ENCODE measurements around the gene IVD.

Gene IVD

DNA sequence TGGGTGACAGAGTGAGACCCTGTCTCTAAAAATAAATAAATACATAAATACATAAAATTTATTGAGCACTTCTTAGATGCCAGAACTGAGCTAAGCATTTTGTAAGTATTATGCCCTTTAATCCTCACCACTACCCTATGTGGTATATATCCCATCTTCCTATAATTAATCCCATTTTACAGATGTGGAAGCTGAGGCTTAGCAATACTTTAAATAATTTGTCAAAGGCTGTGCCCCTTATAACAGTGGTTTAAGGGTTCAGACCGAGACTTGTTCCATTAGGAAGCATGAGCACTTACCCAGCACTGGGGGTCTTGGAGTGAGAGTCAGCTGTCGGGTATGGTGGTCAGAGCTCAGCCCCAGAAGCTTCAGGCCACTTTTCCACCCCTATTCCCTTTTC is 57.7 kb downstream of the IVD start:
- no peak overlapping the region for H3K4me3 ChIP-seq (ENCODE audit: control insufficient read depth, low read depth, low read length)
- DNase-seq (ENCODE audit: low read depth) = no peak
- TF ChIP-seq, protein P1, sequence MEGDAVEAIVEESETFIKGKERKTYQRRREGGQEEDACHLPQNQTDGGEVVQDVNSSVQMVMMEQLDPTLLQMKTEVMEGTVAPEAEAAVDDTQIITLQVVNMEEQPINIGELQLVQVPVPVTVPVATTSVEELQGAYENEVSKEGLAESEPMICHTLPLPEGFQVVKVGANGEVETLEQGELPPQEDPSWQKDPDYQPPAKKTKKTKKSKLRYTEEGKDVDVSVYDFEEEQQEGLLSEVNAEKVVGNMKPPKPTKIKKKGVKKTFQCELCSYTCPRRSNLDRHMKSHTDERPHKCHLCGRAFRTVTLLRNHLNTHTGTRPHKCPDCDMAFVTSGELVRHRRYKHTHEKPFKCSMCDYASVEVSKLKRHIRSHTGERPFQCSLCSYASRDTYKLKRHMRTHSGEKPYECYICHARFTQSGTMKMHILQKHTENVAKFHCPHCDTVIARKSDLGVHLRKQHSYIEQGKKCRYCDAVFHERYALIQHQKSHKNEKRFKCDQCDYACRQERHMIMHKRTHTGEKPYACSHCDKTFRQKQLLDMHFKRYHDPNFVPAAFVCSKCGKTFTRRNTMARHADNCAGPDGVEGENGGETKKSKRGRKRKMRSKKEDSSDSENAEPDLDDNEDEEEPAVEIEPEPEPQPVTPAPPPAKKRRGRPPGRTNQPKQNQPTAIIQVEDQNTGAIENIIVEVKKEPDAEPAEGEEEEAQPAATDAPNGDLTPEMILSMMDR (conservative IDR thresholded peaks at IDR 0.05; ENCODE audit: control insufficient read depth, insufficient read depth, low read depth, low read length) = no peak

DNA sequence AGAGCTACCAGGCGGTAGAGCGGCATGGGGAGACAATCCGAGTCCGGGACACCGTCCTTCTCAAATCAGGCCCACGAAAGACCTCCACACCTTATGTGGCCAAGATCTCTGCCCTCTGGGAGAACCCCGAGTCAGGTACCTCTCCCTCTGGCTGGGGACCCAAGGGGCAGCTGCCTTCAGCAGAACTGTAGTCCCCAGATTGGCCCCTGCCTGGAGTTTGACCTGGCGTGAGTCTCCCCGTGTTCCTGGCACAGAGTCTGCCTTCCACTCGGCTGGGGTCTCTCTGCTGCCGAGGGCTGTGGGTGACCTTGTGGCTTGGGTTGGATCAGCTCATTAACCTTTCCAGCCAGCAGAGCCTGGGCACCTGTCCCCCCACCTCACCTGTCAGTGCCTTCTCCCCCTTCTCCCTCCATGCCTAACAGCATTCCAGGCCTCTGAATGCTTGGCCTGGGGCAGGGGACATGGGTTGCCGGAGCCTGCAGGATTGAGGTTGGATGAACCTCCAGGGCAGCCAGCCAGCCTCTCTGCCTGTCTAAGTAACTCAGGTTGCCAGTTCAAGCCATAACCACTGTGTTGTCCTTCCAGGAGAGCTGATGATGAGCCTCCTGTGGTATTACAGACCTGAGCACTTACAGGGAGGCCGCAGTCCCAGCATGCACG is 58.4 kb downstream of the IVD start:
- TF ChIP-seq, protein P1 (conservative IDR thresholded peaks at IDR 0.05; ENCODE audit: control insufficient read depth, insufficient read depth, low read depth, low read length) = no peak
- H3K4me3 ChIP-seq (ENCODE audit: control insufficient read depth, low read depth, low read length) = no peak overlapping the region
- DNase-seq (ENCODE audit: low read depth) = no peak

DNA sequence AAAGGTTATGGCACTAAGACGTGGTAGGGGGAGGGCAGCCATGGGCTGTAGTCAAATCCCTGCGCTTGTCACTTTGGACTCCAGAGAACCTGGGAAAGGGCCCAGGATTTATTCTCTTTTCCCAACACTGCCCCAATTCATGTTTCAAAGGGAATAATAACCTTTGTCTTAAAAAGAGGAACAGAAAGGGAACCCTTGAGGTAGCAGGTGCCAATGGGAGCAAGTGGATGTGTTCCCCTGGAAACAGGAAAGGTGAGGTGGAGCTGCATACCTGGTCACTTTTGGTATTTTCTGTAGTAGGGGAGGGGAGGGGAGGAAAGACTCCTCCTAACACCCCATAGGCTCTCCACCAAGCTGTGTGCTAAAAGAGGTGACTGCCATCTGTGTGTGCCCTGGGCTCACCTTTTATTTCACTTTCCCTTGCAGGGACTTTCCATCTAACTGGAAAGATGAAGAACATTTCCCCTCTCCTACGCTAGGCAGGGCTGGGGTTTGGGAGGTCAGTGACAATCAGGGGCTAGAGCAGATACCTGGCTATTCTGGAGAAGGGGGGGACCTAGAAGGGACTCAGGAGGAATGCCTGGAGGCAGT is 59.1 kb downstream of the IVD start:
- TF ChIP-seq, protein P1 (conservative IDR thresholded peaks at IDR 0.05; ENCODE audit: control insufficient read depth, insufficient read depth, low read depth, low read length) = no peak
- H3K4me3 ChIP-seq (ENCODE audit: control insufficient read depth, low read depth, low read length) = no peak overlapping the region
- no peak for DNase-seq (ENCODE audit: low read depth)

DNA sequence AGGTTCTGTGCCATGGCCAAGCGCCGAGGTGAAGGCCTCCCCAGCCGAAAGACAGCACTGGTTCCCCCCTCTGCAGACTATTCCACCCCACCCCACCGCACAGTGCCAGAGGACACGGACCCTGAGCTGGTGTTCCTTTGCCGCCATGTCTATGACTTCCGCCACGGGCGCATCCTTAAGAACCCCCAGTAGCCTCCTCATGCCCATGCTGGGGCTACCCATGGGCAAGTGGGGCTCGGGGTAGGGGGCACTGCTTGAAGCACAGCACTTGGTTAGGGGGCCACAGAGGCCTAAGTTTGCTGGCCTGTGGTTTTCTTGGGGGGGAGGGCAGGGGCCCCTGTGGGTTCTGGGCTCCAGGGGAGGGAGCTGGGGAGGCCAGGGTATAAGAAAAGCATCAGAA is 60.3 kb downstream of the IVD start:
- TF ChIP-seq, protein P1 (conservative IDR thresholded peaks at IDR 0.05; ENCODE audit: control insufficient read depth, insufficient read depth, low read depth, low read length) = no peak
- H3K4me3 ChIP-seq (ENCODE audit: control insufficient read depth, low read depth, low read length) = no peak overlapping the region
- DNase-seq (ENCODE audit: low read depth) = no peak

DNA sequence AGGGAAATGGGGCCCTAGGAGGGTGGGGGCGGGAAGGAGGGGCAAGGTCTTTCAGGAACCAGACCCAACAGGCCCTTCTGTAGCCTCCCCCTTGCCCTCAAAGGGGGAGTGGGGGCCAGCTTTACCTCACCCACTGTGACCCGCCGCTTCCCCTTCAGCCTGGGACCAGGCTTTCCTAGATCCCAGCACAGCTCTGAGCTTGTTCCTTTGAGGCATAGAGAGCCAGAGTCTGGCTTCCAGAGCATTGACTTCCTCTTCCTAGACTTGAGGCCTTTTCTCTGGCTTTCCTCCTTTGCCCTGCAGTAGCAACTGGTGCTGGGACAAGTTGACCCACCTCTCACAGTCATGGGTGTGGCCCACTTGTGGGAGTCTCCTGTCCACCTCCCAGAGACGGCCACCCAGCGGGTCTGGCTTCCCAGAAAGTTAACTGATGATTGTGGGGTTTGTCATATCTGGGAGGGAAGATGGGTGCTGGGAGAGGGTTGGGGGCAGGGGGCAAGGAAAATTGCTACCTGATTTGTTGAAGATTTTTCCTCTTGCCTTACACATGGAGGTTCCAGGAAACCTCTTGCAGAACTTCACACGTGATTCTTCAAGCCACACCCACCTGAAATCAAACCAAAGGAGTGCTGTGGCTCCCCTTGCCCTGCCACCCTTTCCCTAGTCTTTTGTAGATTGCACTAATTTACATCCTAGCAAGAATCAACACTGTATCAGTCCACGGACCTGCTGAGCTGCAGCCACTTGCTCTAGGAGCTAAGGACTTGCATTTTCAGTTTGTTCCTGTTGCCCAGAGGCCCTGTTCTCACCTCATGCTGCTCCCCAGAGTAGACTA is 61.0 kb downstream of the IVD start:
- TF ChIP-seq, protein P1 (conservative IDR thresholded peaks at IDR 0.05; ENCODE audit: control insufficient read depth, insufficient read depth, low read depth, low read length) = no peak
- no peak overlapping the region for H3K4me3 ChIP-seq (ENCODE audit: control insufficient read depth, low read depth, low read length)

DNA sequence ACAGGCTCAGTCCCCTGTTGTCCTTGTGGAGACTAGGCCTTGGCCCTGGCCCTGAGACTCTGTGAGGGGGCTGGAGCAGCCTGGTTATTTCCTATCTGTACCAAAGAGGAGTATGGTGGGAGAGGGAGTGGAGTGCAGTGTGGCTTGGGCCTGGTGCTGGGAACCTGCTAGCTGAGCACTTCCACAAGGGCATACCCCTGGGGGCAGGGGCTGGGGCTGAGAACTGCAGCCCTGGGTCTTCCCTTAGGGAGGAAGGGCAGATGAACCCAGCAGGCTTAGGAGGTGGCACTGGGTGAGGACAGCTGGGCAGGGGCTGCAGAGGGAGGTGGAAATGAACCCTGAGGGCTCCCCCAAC is 61.6 kb downstream of the IVD start:
- TF ChIP-seq, protein P1 (conservative IDR thresholded peaks at IDR 0.05; ENCODE audit: control insufficient read depth, insufficient read depth, low read depth, low read length) = no peak
- no peak for DNase-seq (ENCODE audit: low read depth)
- H3K4me3 ChIP-seq (ENCODE audit: control insufficient read depth, low read depth, low read length) = no peak overlapping the region

More for the DNA sequence above, 61.0 kb downstream of the IVD start:
- no peak for DNase-seq (ENCODE audit: low read depth)

Data from fibroblast of mammary gland (primary cell).